Measurements from ENCODE around the gene SEZ6L2. TPM values are rescaled to one million over a fixed set of nuclear protein-coding genes. Genes with fewer than 3 reads are reported as not detected.

Gene SEZ6L2
- total RNA-seq, 1 experiment from 2014 or later: 44.7 TPM

DNA sequence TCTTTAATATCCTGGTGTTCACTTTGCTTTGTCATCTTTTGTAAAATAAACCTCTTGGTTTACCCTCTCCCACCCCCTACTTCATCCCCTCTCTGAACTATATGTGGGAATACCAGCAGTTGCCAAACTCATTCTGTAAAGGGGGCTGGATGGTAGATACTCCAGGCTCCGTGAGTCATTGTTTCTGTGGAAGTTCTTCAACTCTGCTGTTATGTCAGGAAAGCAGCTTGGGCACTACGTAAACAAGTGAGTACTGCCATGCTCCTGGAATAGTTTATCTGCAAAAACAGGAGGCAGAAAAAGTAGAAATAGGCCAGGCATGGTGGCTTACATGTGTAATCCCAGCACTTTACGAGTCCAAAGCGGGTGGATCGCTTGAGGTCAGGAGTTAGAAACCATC is 61.5 kb downstream of the SEZ6L2 start:
- Histone ChIP-seq H2BK5ac (ENCODE audit: insufficient read length, low read length) (no peak overlapping the region), H4K91ac (ENCODE audit: insufficient read length, low read depth, low read length) (no peak overlapping the region), H3K18ac (ENCODE audit: insufficient read length, low read depth, low read length) (no peak overlapping the region), H2AFZ (ENCODE audit: low read length) (no peak overlapping the region), H2BK120ac (ENCODE audit: low read depth, low read length, poor library complexity, severe bottlenecking) (no peak overlapping the region), H2BK20ac (ENCODE audit: low read depth, low read length, poor library complexity, severe bottlenecking) (no peak overlapping the region), H3K23ac (ENCODE audit: insufficient read length, low read depth, low read length) (no peak overlapping the region), H3K9me3 (ENCODE audit: control insufficient read depth, low read depth, low read length) (no peaks in the 10 kb centered on the region), H3K9ac (ENCODE audit: extremely low read depth, insufficient read length, low read length) (no peak overlapping the region), H2BK15ac (ENCODE audit: low read depth, low read length) (no peak overlapping the region), H3K4me1 (ENCODE audit: insufficient read depth, low read length) (peaks cover 2% of the 10 kb centered on the region; the same call in 1 of the 2 replicates), H2AK5ac (ENCODE audit: insufficient read length, low read length) (no peak overlapping the region), H4K8ac (replicated peaks; ENCODE audit: insufficient read length, low read depth, low read length) (no peak overlapping the region), H3K4ac (ENCODE audit: low read depth, low read length) (no peak overlapping the region), H4K5ac (ENCODE audit: insufficient read length, low read depth, low read length) (no peak overlapping the region), H2BK12ac (ENCODE audit: insufficient read length, low read depth, low read length) (no peak overlapping the region), H3K14ac (ENCODE audit: insufficient read depth, low read length) (no peak overlapping the region), H3T11ph (ENCODE audit: low read length) (no peak overlapping the region), H3K79me2 (ENCODE audit: insufficient read depth, low read length) (no peaks in the 10 kb centered on the region), H3K4me2 (ENCODE audit: insufficient read depth, insufficient read length, low read length) (no peak overlapping the region), H3K27ac (ENCODE audit: insufficient read length, low read depth, low read length) (no peak overlapping the region), H3K27me3 (ENCODE audit: insufficient read depth, low read length) (no peaks in the 10 kb centered on the region), H4K20me1 (ENCODE audit: control insufficient read depth, insufficient read depth, insufficient read length) (no peaks in the 10 kb centered on the region), H3K79me1 (ENCODE audit: insufficient read depth, low read depth, low read length, poor library complexity, severe bottlenecking) (no peaks in the 10 kb centered on the region), H3K23me2 (ENCODE audit: insufficient read length, low read depth, low read length, poor library complexity, severe bottlenecking) (peaks cover 4% of the 10 kb centered on the region), H3K56ac (ENCODE audit: insufficient read length, low read depth, low read length) (no peak overlapping the region)
- no peak for TF ChIP-seq CTCF (conservative IDR thresholded peaks at IDR 0.05)
- no CpG with 5 or more reads among the region's 5 CpGs for WGBS (ENCODE audit: extremely low coverage, insufficient read length, low lambda C conversion rate)
- no peaks in the 10 kb centered on the region for H3K36me3 Mint-ChIP-seq (ENCODE audit: insufficient read depth in 1 of 3, low read depth in 3 of 3)
- no peaks in the 10 kb centered on the region for H3K27me3 Mint-ChIP-seq (ENCODE audit: low read depth)
- DNase-seq: no peak
- no peaks in the 10 kb centered on the region for H3K4me1 Mint-ChIP-seq
- H3K27ac Mint-ChIP-seq: no peak overlapping the region
- no peaks in the 10 kb centered on the region for H3K9me3 Mint-ChIP-seq
- no peak overlapping the region for H3K4me3 Mint-ChIP-seq

Measured in H9 (cell line).